Keratinocyte (primary cell): ENCODE measurements around the gene GJC3. TPM values are rescaled to one million over a fixed set of nuclear protein-coding genes. Genes with fewer than 3 reads are reported as not detected.
"Not testable (repeated sequence)": the region's sequence is repeated elsewhere in the genome, so short reads cannot be mapped to it uniquely, and the experiment has no call there.

Experiments used
- DNase-seq: peaks from one replicate; pipeline ENCODE4 v3.0.0-alpha.2; 2011; ENCODE audit warnings: low read depth, missing footprints, low spot score
- FAIRE-seq: peaks from 2 replicates; lab custom pipeline; 2011; peaks lifted over from hg19 to GRCh38; lab: Jason Lieb, UNC
- H2AFZ ChIP-seq: 2 replicates; pipeline ENCODE4 v1.6.0; 2012; ENCODE audit warnings: low read length, control low read depth, inconsistent platforms; ENCODE audit not compliant: control insufficient read depth
- H3K27ac ChIP-seq: 2 replicates; pipeline ENCODE4 v1.5.1; 2011; ENCODE audit warnings: low read length; ENCODE audit not compliant: control insufficient read depth, insufficient read depth
- H3K27me3 ChIP-seq: 3 replicates; pipeline ENCODE4 v1.6.0; 2011; ENCODE audit warnings: low read length; ENCODE audit not compliant: control insufficient read depth, insufficient read depth; ENCODE audit errors: extremely low read depth
- H3K36me3 ChIP-seq, 2 experiments: 2 replicates in 1 of 2; 3 replicates in 1 of 2; pipeline ENCODE4 v1.5.1; 2011; ENCODE audit warnings: low read length in 2 of 2, mild to moderate bottlenecking in 1 of 2; ENCODE audit not compliant: control insufficient read depth in 2 of 2, insufficient read depth in 2 of 2; ENCODE audit errors: extremely low read depth in 1 of 2
- H3K4me1 ChIP-seq: 3 replicates; pipeline ENCODE4 v1.5.1; 2011; ENCODE audit warnings: low read length; ENCODE audit not compliant: control insufficient read depth, insufficient read depth; ENCODE audit errors: extremely low read depth
- H3K4me2 ChIP-seq: 3 replicates; pipeline ENCODE4 v1.6.0; 2011; ENCODE audit warnings: low read depth, low read length; ENCODE audit not compliant: control insufficient read depth, insufficient read depth; ENCODE audit errors: extremely low read depth
- H3K4me3 ChIP-seq, 3 experiments: fragments of 200-600 bp in 1 of 3; sonication (generic) in 1 of 3; 2 replicates in 2 of 3; 3 replicates in 1 of 3; pipeline ENCODE4 v1.5.1; 2011 to 2016; ENCODE audit warnings: low read length in 3 of 3, mild to moderate bottlenecking in 3 of 3, control low read depth in 2 of 3, inconsistent platforms in 1 of 3, low read depth in 1 of 3, mixed read lengths in 1 of 3, mixed run types in 1 of 3, moderate library complexity in 1 of 3; ENCODE audit not compliant: control insufficient read depth in 2 of 3, insufficient read depth in 2 of 3; ENCODE audit errors: extremely low read depth in 1 of 3
- H3K79me2 ChIP-seq: 2 replicates; pipeline ENCODE4 v1.6.0; 2012; ENCODE audit warnings: low read length; ENCODE audit not compliant: control insufficient read depth, insufficient read depth
- H3K9ac ChIP-seq: 3 replicates; pipeline ENCODE4 v1.6.0; 2011; ENCODE audit warnings: low read length; ENCODE audit not compliant: control insufficient read depth, insufficient read depth; ENCODE audit errors: extremely low read depth
- H3K9me1 ChIP-seq: 3 replicates; pipeline ENCODE4 v1.6.0; 2011; ENCODE audit warnings: low read length; ENCODE audit not compliant: control insufficient read depth, insufficient read depth; ENCODE audit errors: extremely low read depth
- H3K9me3 ChIP-seq: 2 replicates; pipeline ENCODE4 v1.5.1; 2012; ENCODE audit warnings: low read depth, low read length; ENCODE audit not compliant: control insufficient read depth
- H4K20me1 ChIP-seq: 3 replicates; pipeline ENCODE4 v1.6.0; 2011; ENCODE audit warnings: low read length; ENCODE audit not compliant: control insufficient read depth, insufficient read depth; ENCODE audit errors: extremely low read depth
- EZH2 ChIP-seq: IDR thresholded peaks from one replicate; pipeline ENCODE4 v1.6.1; 2012; ENCODE audit warnings: inconsistent platforms, mild to moderate bottlenecking, low read length, moderate library complexity
- dilution Hi-C: fragments of 300-500 bp; cut with MboI; formaldehyde crosslinking; loops from one replicate; pipeline ENCODE4 v1.7.0; 2020; ENCODE audit warnings: low sequenced_read_pairs; ENCODE audit not compliant: extremely low pct_ligation_motif_present
- polyA plus RNA-seq, 5 experiments: library from polyadenylated mRNA; depleted of rRNA in 3 of 5; stranded (reverse) in 3 of 5; stranded (forward) in 1 of 5; unstranded in 1 of 5; fragments of >200 nt; gene quantifications; 1 replicate in 1 of 5; 2 replicates in 3 of 5; 3 replicates in 1 of 5; pipeline versions ENCODE4 v1.2.1 to v1.2.3, GENCODE V29; 2011 to 2012; ENCODE audit warnings: missing spikeins in 2 of 5, low read depth in 1 of 5, low replicate concordance in 1 of 5
- TF ChIP-seq, protein P1 (sequence below), 3 experiments: IDR thresholded peaks in 1 of 3; conservative IDR thresholded peaks in 1 of 3; optimal IDR thresholded peaks in 1 of 3; 2 replicates in 2 of 3; 3 replicates in 1 of 3; pipeline versions ENCODE3 to v1.5.1; 2011; ENCODE audit warnings: low read length in 3 of 3, mild to moderate bottlenecking in 3 of 3, moderate library complexity in 2 of 3, control low read depth in 1 of 3, inconsistent platforms in 1 of 3; ENCODE audit not compliant: insufficient read depth in 2 of 3; ENCODE audit errors: extremely low read depth in 1 of 3

GJC3 gene
- polyA plus RNA-seq, 1 donor (not counting 4 experiments of a cell fraction or from before 2014, with no cell fraction given), result not detected

DNA sequence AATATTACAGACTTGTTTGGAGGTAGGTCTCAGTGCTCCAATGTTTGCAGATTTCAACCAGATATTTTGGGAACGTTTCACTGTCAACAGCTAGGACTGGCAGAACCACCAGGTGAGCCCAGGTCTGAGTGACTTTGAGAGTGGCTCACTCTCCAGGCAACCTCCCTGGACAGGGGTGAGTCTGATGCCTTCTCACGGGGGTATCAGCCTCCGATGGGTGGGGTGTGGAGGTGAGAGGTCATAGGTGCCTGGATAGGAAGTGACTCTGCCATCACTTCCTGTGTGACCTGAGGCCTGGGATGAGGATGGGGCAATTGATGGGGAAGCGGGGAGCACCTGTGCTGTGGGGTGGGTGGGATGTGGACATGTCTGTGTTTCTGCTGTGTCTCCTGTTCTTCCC lies 41.8 kb upstream of the GJC3 start:
- no peak overlapping the region for H3K4me2 ChIP-seq
- DNase-seq (no peak), FAIRE-seq (no peak)
- TF ChIP-seq EZH2, result no peak
- TF ChIP-seq, protein P1, sequence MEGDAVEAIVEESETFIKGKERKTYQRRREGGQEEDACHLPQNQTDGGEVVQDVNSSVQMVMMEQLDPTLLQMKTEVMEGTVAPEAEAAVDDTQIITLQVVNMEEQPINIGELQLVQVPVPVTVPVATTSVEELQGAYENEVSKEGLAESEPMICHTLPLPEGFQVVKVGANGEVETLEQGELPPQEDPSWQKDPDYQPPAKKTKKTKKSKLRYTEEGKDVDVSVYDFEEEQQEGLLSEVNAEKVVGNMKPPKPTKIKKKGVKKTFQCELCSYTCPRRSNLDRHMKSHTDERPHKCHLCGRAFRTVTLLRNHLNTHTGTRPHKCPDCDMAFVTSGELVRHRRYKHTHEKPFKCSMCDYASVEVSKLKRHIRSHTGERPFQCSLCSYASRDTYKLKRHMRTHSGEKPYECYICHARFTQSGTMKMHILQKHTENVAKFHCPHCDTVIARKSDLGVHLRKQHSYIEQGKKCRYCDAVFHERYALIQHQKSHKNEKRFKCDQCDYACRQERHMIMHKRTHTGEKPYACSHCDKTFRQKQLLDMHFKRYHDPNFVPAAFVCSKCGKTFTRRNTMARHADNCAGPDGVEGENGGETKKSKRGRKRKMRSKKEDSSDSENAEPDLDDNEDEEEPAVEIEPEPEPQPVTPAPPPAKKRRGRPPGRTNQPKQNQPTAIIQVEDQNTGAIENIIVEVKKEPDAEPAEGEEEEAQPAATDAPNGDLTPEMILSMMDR (optimal IDR thresholded peaks at IDR 0.05 in 1 of 3, IDR thresholded peaks at IDR 0.05 in 1 of 3, conservative IDR thresholded peaks at IDR 0.05 in 1 of 3; ENCODE audit: extremely low read depth in 1 of 3, insufficient read depth in 2 of 3, low read length in 3 of 3), result no peak
- H3K79me2 ChIP-seq, result no peaks in the 10 kb centered on the region
- no peak overlapping the region for H3K4me3 ChIP-seq
- no peak overlapping the region for H2AFZ ChIP-seq
- no peak overlapping the region for H3K9ac ChIP-seq
- dilution Hi-C loops, result no loop called here
- no peaks in the 10 kb centered on the region for H3K36me3 ChIP-seq
- no peaks in the 10 kb centered on the region for H3K9me1 ChIP-seq
- no peaks in the 10 kb centered on the region for H3K4me1 ChIP-seq
- H3K27ac ChIP-seq, result no peak overlapping the region
- no peaks in the 10 kb centered on the region for H4K20me1 ChIP-seq
- H3K9me3 ChIP-seq, result no peaks in the 10 kb centered on the region
- no peaks in the 10 kb centered on the region for H3K27me3 ChIP-seq

DNA sequence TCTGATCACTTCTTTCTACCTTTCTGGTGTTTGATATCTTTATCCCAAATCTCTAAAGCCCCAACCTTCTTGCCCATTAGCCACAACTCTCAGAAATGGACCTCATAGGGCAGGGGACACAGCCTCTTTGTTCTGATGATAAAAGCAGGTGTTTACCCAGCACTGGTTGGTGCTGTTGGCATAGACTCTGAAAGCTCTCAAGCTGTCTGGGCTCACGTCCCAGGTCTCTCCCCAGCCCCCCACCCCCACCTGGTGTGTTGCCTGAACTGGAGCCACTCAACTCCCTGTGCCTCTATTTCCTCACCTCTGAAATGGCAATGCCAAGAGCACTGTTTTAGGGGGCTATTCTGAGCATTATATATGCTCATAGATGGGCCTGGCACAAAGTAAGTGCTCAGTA lies 40.4 kb upstream of the GJC3 start:
- DNase-seq, H3K27me3 ChIP-seq, H3K36me3 ChIP-seq, H3K27ac ChIP-seq, H3K4me2 ChIP-seq, H3K4me1 ChIP-seq, dilution Hi-C loops, H4K20me1 ChIP-seq, H2AFZ ChIP-seq, H3K4me3 ChIP-seq, H3K9ac ChIP-seq, FAIRE-seq, H3K79me2 ChIP-seq, H3K9me3 ChIP-seq, H3K9me1 ChIP-seq: not testable (repeated sequence)

DNA sequence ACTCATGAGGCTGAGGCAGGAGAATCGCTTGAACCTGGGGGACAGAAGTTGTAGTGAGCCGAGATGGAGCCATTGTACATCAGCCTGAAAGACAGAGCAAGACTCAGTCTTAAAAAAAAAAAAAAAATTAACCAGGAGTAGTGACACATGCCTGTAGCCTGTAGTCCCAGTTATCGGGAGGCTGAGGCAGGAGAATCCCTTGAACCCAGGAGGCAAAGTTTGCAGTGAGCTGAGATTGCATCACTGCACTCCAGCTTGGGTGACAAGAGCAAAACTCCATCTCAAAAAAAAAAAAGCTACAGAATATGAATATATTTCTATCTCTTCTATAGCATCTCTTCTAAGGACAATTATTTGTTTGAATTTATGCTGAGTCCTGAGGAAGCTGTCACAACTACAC lies 39.9 kb upstream of the GJC3 start:
- H2AFZ ChIP-seq, result no peak overlapping the region
- DNase-seq (no peak), FAIRE-seq (no peak)
- no peak overlapping the region for H3K9ac ChIP-seq
- dilution Hi-C loops, result no loop called here
- no peaks in the 10 kb centered on the region for H3K9me3 ChIP-seq
- TF ChIP-seq, protein P1 (optimal IDR thresholded peaks at IDR 0.05 in 1 of 3, IDR thresholded peaks at IDR 0.05 in 1 of 3, conservative IDR thresholded peaks at IDR 0.05 in 1 of 3; ENCODE audit: extremely low read depth in 1 of 3, insufficient read depth in 2 of 3, low read length in 3 of 3), result no peak
- TF ChIP-seq EZH2, result no peak
- no peaks in the 10 kb centered on the region for H3K79me2 ChIP-seq
- no peaks in the 10 kb centered on the region for H3K36me3 ChIP-seq
- no peaks in the 10 kb centered on the region for H3K4me1 ChIP-seq
- H3K9me1 ChIP-seq, result no peaks in the 10 kb centered on the region
- no peak overlapping the region for H3K4me3 ChIP-seq
- no peak overlapping the region for H3K4me2 ChIP-seq
- H4K20me1 ChIP-seq, result no peaks in the 10 kb centered on the region
- H3K27me3 ChIP-seq, result no peaks in the 10 kb centered on the region
- no peak overlapping the region for H3K27ac ChIP-seq
